ENCODE measurements around the gene CDC42BPG.

The CDC42BPG gene

DNA sequence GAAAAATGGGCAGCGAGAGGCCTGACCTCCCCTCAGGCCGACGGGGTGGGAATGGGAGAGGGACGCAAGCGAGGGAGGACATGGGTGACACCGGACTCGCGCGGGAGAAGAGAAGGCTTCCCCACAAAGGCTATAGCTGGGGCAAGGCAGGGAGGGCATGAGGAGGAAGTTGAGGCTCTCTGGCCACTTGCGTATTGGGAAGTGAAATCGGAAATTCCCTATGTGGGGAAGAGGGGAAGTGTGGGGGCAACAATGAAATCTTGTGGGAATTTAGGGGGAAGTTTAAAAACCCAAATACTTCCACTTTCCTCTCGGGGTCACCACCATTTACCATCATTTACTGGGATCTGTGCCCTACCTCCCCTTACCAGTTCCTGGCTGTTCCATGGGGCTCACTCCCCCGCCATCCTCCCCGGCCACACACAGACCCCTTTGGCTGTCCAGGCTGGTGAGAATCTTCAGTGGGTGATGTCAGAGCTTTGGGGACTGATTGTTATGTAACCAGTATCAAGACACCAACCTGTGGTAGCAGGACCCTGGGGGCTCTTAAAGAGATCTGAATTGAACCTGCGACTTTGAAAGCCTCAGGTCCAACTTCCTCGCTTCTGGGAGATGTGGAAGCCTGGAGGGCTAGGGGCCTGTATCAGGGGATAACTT, 34.9 kb upstream of the CDC42BPG start:
- DNase-seq = no peak

DNA sequence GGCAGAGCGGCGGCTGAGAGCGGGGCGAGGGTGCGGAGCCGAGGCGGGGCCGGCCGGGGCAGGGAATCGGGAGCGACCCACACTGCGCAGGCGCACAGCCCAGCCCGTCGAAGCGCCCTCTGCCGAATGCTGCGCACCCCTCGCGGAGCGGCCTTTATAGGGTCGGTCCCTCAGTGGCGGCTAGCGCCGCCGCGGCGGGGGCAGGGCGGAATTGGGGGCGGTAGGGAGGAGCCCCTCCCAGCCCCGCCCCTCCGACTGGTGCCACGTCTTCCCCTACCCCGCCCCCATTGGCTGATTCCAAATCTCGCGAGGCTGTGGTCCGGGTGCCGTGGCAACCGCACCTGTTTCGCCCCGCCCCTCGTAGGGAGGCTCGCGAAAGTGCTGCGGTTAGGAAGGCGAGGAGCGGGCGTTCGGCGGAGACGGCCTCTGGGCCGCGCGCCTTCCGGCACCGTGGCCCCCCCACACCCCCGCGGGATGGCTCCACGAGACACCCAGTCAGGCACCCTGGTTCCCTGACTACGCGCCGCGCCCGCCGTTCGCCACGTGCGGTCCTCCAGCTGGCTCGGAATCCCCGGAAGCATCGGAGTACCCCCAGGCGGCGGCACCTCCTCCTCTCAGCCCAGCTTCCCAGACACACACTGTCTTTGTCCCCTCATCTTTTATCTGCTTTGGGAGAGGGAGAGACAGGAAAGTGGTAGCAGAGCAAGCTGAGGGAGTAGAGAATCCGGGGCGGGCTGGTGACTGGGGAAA, 34.2 kb upstream of the CDC42BPG start, which contains the start of gene EHD1:
EHD1 (minus strand) TSS at position 128 of the 750 bp plus-strand sequence. CDS start 157 bp downstream, outside the sequence.
- peak; percentile 100 for DNase-seq

DNA sequence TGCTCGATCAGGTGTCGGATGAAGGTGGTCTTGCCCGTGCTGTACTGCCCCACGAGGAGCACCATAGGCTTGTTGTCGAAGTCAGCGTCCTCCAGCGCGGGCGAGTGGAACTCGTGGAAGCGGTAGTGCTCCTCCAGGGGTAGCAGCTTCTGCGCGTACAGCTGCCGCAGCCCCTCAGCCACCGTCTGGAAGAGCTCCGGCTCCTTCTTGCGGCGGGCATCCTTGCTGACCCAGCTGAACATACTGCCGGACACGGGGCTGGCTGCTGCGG, 33.7 kb upstream of the CDC42BPG start:
- peak; percentile 62 for DNase-seq

DNA sequence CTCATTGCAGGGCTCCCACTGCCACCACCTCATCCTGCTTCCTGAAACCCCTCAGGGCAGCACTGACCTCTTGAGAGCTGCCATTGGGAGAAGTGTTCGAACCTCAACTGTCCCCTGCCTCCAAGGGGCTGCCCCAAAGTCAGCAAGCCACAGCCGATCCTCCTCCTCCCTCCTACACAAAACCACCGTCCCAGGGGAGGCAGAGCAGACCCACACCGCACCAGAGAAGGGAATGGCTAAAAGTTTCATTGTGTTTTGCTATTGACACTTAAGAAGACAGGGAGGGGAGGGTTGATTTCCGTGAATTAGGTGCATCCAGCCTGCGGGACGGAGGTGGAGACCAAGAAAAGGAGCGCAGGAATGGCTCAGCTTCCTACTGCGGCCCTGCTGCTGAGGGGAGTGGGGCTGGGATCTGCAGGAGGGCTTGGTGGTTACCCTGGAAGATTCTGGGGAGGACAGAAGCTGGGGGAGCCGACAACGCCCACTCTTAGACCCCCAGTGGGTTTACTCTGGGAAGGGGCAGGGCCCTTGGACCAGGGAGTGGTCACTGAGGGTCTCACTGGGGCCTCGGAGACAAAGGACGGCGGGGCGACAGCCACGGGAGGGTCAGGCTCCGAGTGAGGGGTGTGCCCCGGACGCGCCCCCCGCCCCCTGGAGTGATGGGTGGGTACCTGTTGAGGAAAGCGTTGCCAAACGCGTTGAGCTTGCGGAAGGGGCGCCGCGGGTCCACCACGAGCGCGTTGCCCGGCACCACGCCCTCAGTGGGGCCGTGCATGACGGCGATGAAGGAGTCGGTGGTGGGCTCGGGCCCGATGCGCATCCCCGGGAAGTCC, 33.2 kb upstream of the CDC42BPG start:
- DNase-seq = no peak

DNA sequence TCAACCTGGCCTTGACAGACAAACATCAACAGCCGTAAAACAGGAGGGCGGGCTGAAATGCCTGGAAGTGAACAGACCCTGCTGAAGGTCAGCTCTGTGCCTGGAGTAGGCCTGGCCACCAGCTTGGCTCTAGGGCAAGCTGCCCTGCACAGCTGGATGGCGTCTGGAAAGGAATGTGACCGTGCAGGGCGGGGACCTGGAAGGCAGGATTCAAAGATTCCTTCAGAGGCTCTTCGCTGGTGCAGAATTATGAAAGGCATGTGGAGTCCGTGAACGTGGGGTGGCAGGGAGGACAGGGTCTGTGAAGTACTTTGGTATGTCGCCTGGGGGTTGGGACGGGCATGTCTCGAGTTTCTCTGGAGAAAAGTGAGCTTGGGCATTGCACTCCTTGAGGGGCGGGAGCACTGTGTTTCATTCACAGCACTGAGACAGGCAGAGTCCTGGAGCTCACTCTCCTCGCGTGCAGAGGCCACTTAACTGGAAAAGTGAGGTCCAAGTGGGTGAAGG, 32.4 kb upstream of the CDC42BPG start:
- DNase-seq = no peak

DNA sequence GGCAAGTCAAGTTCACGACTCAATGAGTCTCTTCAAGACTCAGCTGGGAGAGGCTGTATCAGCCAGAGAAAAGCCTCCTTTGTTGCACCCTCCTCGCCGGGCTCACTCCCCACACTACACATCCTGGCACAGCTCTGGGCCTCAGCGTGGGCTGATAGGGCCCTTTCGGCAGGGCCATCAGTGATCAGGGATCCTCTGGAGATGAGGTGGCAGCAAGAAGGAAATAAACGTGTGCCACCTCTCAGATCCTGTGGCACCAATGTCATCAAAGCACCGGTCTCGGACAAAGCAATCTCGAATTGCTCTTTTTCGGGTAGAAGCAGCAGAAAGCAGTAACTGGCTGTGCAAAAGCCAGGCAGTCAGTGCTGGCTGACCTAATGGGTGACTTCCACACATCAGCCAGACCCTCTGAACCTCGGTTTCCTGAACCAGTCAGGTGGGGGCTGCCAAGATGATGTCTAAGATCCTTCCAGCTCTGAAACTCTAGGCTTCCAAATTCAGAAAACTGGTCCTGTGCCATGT, 31.8 kb upstream of the CDC42BPG start:
- no peak for DNase-seq

DNA sequence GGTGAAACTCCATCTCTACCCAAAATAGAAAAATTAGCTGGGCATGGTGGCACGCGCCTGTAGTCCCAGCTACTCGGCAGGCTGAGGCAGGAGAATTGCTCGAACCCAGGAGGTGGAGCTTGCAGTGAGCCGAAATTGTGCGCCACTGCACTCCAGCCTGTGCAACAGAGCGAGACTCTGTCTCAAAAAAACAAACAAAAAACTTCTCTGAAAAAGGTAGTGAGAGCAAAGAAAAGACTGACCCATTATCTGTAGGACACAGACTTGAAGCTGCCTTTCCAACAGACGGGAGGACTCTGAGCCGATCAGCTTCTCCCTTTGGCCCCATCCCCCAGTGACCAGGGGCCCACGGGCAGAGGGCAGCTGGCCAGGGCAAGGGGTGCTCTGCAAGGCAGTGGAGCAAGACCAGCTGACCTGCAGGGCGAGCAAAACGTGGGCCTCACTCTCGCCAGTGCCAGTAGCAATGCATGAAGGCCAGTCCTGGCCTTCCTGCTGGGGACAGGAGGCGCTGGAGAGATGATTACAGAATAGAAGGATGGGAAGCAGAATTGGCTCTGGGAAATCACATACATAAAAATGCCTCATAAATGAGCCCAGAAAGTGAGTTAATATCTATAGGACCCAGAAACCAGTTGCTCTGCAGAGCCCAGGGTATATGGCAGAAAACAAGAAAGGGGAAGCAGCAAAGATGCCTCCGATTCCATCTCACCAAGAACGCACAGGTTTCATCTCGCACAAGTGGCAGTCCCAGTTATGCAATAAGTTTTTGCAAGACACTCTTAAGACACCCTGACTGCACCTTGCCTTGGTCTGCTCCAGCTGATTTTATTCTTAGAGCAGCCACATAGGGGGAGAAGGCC, 31.1 kb upstream of the CDC42BPG start:
- peak; percentile 73 for DNase-seq

DNA sequence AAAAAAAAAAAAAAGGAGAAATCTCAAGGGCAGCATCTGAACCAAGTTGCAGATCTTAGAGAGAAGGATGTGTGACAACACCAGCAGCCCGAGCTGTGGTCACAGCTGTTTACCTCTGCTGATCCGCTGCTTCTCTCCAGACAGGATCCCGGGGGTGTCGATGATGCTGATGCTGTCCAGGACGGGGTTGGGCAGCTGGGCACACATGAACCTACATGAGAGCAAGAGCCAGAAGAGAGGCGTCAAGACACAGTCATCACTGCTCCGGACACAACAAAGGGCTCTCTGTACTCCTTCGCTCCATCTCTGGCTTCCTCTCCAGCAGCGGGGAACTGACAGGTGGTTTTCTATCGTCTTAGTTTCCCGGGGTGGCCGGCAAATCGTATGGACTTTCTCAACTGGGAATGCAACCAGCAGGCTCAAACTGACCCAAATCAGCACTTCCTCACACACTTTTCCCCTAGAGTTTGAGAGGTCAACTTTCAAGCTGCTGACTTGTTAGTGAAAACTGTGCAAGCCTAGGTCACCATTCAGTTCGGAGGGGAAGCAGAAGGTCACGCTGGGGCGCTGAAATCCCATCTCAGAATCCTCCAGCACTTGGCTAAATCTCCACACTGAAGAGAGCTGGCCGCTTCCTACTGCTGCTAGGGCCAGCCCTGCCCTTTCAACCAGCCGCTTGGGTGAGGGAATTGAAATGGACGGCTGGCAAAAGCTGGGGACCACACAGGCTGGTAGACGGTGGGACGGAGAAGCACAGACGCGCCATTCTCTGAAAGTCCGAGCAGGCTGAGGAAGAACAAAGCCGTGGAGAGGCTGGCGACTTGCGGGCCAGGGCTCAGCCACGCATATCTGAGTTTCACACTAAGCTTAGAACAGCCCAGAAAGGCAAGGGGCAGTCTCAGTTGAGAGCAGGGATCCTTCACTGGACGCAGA, 30.1 kb upstream of the CDC42BPG start:
- DNase-seq = no peak

DNA sequence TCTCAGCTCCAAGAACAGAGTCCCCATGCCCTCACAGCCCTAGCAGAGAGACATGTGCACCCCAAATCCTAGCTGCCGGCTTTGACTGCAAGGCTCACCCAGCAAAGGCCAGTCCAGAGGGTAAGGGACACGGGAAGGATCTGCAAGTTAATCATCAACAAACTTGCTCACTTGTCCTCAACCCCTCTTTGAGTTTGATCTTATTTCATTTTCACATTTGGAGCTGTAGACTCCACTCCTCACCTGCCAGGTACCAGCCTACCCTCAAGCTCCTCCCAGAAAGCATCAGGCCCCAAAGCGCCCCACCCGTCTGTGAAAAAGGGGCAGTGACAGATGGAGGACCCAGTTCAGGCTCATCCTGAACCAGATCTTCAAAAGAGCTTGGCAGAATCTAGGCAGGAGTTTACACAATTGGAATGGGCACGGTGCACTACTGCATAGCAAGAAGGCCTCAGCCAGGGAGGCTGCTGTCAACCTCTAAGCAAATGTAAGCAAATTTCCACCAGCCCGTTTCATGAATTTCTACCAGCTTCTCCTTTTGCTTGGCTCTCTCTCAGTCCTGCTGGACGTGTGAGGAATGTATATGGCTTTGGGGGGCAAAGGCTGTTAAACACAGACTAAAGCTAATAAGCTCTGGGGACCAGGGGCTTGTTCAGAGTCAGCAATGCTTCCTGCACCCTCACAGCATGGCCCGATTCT, 28.5 kb upstream of the CDC42BPG start:
- no peak for DNase-seq

DNA sequence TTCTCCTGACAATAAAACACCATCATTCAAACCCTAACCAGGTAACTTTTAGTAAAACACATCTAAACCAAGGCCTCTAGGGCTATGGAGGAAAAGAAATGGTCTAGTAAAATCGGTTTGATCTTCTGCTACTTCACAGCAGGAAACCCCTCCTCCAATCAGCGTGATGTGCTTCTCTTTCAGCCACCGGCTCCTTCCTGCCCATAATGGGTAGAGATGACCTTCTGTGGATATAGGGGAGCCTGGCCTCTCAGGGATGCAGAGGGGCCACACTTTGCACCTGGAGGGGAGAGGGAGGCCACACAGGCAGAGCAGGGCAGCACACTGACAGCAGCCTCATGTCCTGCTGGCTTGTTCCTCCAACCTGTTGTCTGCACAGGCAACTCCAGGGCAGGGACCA, 27.0 kb upstream of the CDC42BPG start:
- DNase-seq = peak; percentile 48

DNA sequence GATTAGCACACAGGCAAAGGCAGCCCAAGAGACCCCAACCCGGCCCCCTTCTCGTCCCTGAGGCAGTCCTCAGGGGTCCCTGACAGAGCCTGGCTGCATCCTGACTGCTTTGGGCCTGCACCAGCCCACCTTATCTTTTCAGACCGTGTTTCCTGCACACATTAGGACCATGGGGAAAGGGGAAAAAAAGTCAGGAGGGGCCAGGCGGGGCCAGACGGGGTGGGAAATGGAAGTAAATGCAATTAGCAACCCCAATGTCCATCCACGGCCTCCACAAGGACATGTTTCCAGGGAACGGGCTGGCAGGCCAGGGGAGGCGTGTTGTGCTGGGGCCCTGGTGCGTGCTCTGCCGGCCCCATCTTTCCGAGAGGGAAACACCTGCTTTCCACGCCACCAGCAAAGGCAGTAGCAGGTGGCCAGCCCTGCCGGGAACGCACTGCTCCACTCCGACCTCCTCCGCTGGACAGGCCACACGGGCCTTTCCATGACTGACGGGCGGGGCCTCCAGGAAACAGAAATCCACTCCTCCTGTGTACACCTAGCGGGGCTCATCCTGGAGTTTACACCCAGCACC, 26.5 kb upstream of the CDC42BPG start:
- DNase-seq = no peak

DNA sequence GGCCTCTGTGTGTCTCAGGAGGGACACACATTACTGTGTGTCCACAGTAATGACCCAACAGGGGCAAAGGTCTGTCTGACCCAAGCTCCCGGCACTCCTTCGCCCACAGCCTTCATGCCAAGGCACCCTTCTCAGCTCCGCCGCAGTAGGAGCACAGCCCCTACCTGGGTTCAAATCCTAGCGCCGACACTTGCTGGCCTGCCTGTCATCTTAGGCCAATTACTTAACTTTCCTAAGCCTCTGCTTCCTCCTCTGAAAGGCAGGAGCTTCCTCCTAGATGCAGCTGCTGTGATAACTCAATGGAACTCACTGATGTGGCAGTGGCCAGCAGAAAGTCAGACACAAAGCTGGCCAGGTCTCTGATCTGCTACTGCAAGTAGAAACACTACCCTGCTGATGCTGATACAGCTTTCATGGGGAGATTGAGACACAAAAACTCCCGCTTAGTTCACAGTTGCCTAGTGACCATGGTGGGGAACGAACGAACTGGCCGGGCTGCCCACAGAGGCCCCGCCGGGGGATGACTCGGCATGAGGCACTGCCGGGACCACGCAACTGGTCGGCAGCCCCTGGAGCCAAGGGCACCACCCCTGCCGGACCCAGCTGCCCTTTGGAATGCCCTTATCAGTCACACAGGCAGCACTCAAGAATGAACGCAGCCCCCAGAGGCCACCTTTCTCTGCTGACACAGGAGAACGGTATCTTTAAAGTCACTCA, 25.9 kb upstream of the CDC42BPG start:
- DNase-seq = peak; percentile 75

DNA sequence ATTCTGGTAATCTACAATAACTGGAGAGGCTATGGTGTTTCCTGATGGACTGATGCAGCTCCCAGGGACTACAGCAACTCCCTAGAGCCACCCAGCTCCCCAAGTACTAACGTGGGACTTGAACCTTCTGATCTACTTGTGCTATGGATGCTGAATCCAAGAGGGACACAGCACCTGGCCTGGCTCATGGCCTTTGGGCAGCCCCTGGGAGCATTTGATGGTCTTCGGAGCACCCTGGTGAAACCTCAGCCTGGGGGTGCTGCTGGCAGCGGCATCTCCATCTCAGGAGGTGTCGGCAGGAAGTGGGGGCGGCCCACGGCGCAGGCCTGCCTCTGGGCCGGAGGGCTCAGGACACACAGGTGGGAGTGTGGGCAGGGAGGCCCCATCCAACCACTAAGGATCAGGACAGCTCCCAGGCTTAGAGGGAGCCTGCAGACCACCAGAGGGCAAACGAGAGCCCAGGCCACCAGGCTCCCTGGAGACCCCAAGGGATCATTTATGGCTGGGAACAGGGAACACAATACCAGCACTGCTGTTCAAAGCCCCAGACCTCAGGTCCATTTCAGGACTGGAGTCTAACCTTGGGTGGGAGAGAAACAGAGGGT, 25.2 kb upstream of the CDC42BPG start:
- DNase-seq = no peak

DNA sequence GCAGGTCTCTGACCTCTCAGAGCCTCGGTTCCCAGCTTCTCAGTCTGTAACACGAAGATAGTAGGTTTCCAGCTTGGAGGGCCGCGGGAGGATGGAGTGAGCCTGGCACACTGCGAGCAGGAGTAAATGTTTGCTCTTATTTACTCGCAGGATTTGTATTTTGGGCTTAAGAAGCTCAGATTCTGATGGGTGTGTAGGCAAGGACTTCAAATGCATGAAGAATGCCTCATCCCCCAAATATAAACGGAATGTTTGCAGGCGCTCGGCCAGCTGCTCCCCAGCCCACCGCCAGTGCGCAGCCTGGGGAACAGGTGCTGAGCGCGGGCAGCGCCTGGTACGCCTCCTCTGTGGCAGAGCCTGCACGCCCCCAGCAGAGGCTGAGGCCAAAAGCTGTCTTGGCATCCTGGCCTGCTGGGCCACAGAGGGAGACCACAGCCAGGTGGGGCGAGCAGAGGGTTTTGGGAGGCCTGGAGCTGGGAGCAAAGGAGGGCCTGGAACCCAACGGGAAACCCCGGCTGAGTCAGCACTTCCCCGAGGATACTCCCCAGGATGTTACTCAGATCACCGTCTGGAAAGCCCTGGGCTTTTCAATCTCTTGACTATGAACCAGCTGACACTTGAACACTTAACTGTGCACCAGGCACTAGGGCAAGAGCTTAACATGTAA, 24.6 kb upstream of the CDC42BPG start:
- DNase-seq = no peak

DNA sequence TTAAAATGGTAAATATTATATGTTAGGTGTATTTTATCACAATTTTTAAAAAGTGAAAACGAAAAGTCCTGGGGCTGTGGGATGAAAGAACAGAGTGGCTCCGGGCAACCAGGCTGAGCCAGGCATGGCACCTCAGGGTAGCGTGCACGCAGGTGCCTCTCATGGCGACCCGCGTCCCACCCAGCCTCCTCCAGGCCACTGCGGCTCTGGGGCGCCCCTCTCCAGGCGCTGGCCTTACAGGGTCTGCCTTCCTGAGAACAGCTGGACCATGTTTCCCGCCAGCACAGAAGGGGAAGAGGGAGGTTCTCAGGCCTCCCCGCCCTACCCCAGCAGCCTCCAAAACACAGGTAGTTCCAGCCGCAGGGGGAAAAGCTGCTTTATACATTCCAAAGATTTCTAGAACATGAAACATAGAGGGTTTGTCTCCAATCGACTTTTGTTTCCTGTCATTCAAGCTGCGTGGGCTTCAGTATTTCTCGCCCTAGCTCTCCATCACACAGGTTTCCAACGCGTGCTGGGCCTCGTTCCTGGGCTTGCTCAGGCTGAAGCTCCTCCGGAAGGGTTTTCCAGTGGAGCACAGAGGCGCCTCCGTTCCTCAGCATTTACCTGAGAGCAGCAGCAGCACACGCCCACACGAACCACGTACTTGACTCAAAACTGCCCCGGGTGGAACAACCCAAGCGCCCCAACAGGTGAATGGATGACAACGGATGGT, 23.5 kb upstream of the CDC42BPG start:
- DNase-seq = no peak

DNA sequence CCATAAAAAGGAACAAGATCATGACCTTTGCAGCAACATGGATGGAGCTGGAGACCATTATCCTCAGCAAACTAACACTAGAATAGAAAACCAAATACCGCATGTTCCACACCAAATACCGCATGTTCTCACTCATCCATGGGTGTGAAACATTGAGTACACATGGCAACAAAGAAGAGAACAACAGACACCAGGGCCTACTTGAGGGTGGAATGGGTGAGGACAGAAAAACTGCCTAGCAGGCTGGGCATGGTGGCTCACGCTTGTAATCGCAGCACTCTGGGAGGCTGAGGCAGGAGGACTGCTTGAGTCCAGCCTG, 21.7 kb upstream of the CDC42BPG start:
- DNase-seq = no peak

DNA sequence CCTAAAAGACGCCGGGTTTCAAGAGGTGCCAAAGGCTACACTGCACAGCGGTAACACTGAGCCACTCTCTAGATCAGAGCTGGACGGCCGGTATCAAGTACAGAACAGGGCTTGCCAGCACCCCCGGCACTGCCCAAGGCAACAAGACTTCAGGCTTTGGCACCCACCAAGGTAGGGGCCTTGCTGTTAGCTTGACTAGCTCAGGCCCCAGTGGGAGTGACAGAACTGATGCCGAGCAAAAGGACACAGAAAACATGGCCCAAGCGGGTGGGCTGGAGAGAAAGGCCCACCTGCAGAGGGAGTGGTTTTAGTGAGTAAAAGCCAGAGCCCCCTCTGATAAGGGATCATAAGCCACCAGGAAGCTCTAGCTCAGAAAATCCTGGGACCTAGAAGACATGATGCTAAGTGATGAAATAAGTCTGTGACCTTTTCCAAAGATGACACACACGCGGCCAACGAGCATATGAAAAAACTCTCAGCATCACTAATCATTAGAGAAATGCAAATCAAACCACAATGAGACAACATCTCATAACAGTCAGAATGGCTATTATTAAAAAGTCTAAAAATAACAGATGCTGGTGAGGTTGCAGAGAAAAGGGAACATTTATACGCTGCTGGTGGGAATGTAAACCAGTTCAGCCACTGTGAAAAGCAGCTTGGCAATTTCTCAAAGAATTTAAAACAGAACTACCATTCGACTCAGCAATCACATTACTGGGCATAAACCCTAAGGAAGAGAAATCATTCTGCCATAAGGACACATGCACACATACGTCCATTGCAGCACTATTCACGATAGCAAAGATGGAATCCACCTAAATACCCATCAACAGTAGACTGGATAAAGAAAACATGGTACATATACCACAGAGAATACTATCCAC, 21.1 kb upstream of the CDC42BPG start:
- no peak for DNase-seq
